HL-60 (cell line): ENCODE measurements around the gene PPHLN1.

Source experiments
- DNase-seq, 2 experiments: peaks; one replicate each; pipeline ENCODE4 v3.0.0-alpha.2; 2010 to 2020; ENCODE audit warnings: low read depth in 1 of 2, low spot score in 1 of 2
- H3K27ac ChIP-seq: fragments of 250-450 bp; sonication (Bioruptor Pico); replicated peaks from 2 replicates; pipeline ENCODE4 v1.5.1; 2020; ENCODE audit warnings: mild to moderate bottlenecking, moderate library complexity
- H3K27me3 ChIP-seq: fragments of 250-450 bp; sonication (Bioruptor Pico); 2 replicates; pipeline ENCODE4 v1.5.1; 2021; ENCODE audit warnings: mild to moderate bottlenecking, moderate library complexity; ENCODE audit not compliant: insufficient read depth, poor library complexity, severe bottlenecking
- H3K4me3 ChIP-seq: replicated peaks from 2 replicates; pipeline ENCODE4 v1.5.1; 2011; ENCODE audit warnings: mild to moderate bottlenecking, control low read depth, low read length; ENCODE audit not compliant: insufficient read depth
- GABPA ChIP-seq: IDR thresholded peaks from 2 replicates; pipeline ENCODE4 v1.6.1; 2012; ENCODE audit warnings: low read depth
- POLR2AphosphoS5 ChIP-seq: IDR thresholded peaks from 2 replicates; pipeline ENCODE4 v1.6.1; 2012; ENCODE audit warnings: low read depth
- SPI1 ChIP-seq: IDR thresholded peaks from 2 replicates; pipeline ENCODE4 v1.6.1; 2012; ENCODE audit warnings: low read depth, mild to moderate bottlenecking, borderline replicate concordance
- TF ChIP-seq, protein P1 (sequence below): IDR thresholded peaks from one replicate; pipeline ENCODE4 v1.5.1; 2011; ENCODE audit warnings: low read length, control low read depth, inconsistent platforms; ENCODE audit not compliant: insufficient read depth
- TF ChIP-seq, protein P2 (sequence below): IDR thresholded peaks from 2 replicates; pipeline ENCODE4 v1.6.1; 2012; ENCODE audit warnings: low read depth; ENCODE audit not compliant: insufficient replicate concordance

PPHLN1 gene

DNA sequence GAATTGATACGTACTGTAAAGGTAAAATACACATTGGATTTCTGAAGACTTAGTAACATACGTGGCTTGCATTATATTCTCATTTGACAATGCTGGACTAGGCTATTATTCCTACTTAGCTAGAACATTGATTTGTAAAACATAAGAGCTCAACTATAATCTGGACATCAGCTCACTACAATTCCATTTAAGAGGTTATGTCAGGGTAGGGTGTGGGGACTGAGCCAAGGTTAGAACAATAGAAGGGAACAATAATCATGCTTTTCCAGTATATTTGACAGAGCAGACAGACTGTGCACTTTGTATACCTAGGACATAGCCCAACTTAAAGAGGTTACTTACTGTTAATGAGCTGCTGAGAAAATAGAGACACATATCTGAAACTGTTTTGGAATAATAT lies 10.9 kb upstream of the PPHLN1 start:
- H3K27me3 ChIP-seq = no peaks in the 10 kb centered on the region
- DNase-seq = no peak
- no peak for TF ChIP-seq POLR2AphosphoS5
- TF ChIP-seq, protein P1, sequence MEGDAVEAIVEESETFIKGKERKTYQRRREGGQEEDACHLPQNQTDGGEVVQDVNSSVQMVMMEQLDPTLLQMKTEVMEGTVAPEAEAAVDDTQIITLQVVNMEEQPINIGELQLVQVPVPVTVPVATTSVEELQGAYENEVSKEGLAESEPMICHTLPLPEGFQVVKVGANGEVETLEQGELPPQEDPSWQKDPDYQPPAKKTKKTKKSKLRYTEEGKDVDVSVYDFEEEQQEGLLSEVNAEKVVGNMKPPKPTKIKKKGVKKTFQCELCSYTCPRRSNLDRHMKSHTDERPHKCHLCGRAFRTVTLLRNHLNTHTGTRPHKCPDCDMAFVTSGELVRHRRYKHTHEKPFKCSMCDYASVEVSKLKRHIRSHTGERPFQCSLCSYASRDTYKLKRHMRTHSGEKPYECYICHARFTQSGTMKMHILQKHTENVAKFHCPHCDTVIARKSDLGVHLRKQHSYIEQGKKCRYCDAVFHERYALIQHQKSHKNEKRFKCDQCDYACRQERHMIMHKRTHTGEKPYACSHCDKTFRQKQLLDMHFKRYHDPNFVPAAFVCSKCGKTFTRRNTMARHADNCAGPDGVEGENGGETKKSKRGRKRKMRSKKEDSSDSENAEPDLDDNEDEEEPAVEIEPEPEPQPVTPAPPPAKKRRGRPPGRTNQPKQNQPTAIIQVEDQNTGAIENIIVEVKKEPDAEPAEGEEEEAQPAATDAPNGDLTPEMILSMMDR = no peak
- no peak for TF ChIP-seq SPI1
- TF ChIP-seq GABPA = no peak
- TF ChIP-seq, protein P2, sequence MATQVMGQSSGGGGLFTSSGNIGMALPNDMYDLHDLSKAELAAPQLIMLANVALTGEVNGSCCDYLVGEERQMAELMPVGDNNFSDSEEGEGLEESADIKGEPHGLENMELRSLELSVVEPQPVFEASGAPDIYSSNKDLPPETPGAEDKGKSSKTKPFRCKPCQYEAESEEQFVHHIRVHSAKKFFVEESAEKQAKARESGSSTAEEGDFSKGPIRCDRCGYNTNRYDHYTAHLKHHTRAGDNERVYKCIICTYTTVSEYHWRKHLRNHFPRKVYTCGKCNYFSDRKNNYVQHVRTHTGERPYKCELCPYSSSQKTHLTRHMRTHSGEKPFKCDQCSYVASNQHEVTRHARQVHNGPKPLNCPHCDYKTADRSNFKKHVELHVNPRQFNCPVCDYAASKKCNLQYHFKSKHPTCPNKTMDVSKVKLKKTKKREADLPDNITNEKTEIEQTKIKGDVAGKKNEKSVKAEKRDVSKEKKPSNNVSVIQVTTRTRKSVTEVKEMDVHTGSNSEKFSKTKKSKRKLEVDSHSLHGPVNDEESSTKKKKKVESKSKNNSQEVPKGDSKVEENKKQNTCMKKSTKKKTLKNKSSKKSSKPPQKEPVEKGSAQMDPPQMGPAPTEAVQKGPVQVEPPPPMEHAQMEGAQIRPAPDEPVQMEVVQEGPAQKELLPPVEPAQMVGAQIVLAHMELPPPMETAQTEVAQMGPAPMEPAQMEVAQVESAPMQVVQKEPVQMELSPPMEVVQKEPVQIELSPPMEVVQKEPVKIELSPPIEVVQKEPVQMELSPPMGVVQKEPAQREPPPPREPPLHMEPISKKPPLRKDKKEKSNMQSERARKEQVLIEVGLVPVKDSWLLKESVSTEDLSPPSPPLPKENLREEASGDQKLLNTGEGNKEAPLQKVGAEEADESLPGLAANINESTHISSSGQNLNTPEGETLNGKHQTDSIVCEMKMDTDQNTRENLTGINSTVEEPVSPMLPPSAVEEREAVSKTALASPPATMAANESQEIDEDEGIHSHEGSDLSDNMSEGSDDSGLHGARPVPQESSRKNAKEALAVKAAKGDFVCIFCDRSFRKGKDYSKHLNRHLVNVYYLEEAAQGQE = no peak
- no peak overlapping the region for H3K27ac ChIP-seq
- H3K4me3 ChIP-seq = no peak overlapping the region

DNA sequence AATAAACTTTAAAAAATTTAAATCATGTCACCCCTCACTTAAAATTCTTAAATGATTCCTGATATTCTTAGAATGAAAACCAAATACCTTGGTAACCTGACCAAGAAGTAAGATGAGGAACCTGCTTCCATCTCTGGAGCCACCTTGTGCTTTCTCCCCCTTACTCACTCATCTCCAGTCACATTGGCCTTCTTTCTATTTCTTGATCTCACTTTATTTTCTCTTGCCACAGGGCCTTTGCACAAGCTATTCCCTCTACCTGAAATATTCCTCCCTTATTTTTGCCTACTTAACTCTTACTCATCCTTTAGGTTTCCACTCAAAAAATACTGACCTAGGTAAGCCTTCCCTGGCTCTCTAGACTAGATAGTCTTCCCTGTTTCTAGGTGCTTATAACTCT lies 5.2 kb upstream of the PPHLN1 start:
- Histone ChIP-seq H3K27ac (no peak overlapping the region), H3K4me3 (no peak overlapping the region), H3K27me3 (no peaks in the 10 kb centered on the region)
- no peak for DNase-seq
- TF ChIP-seq, protein P2 = no peak
- TF ChIP-seq SPI1 (no peak), GABPA (no peak), POLR2AphosphoS5 (no peak)
- TF ChIP-seq, protein P1 = no peak

DNA sequence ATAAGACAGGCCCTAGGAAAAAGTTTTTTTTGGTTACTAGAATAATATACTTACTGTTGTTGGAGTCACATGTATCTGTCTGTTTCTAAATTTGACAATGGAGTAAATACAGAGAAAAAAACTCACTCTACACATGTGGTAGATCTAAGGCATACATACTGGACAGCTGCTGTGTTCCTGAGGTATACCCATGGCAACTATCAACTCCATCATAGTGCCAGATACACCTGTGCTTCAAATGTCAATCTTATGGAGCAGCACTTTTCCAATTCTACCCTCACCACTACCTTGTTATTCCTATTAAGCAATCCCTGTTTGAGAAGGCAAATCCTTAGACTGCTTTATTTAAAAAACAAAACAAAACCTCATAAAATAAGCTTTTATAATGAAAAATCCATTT lies 3.4 kb upstream of the PPHLN1 start:
- Histone ChIP-seq H3K27ac (no peak overlapping the region), H3K27me3 (no peaks in the 10 kb centered on the region), H3K4me3 (no peak overlapping the region)
- DNase-seq = no peak
- TF ChIP-seq POLR2AphosphoS5 (no peak), SPI1 (no peak), GABPA (no peak)
- TF ChIP-seq, protein P1 = no peak
- TF ChIP-seq, protein P2 = no peak
